ENCODE results near the gene ANKRD45.
"Not testable (repeated sequence)": the region's sequence is repeated elsewhere in the genome, so short reads cannot be mapped to it uniquely, and the experiment has no call there.

ANKRD45 gene

GRCh38 chr1:173603056-173603591 lies 66.5 kb downstream of the ANKRD45 start, which contains the start of gene SLC9C2:
Gene SLC9C2, minus strand, starts transcription at chr1:173603072. Its CDS starts 1,296 bp downstream, at chr1:173601776.
- no peak within 1 kb of the TSS for H3K9ac ChIP-seq (ENCODE audit: low read length)
- H3K4me3 ChIP-seq (ENCODE audit: low read depth, low read length) = no peak within 1 kb of the TSS
- H3K36me3 ChIP-seq (ENCODE audit: control insufficient read depth, insufficient read depth, low read length) = no peaks in the 10 kb centered on the region
- H3K27me3 ChIP-seq (ENCODE audit: control insufficient read depth, insufficient read depth, low read length) = no peaks in the 10 kb centered on the region
- no peaks in the 10 kb centered on the region for H3K9me3 ChIP-seq (ENCODE audit: control insufficient read depth, insufficient read depth, low read depth, low read length)
- H3K4me1 ChIP-seq (ENCODE audit: control insufficient read depth, insufficient read depth, low read length) = no peaks in the 10 kb centered on the region
- no peak within 1 kb of the TSS for H3K27ac ChIP-seq (ENCODE audit: low read depth, low read length)

GRCh38 chr1:173601588-173601987 lies 68.1 kb downstream of the ANKRD45 start:
- no peak overlapping the region for H3K9ac ChIP-seq (ENCODE audit: low read length)
- H3K27me3 ChIP-seq (ENCODE audit: control insufficient read depth, insufficient read depth, low read length) = no peaks in the 10 kb centered on the region
- H3K4me3 ChIP-seq (ENCODE audit: low read depth, low read length) = no peak overlapping the region
- H3K27ac ChIP-seq (ENCODE audit: low read depth, low read length) = no peak overlapping the region
- H3K36me3 ChIP-seq (ENCODE audit: control insufficient read depth, insufficient read depth, low read length) = no peaks in the 10 kb centered on the region
- no peaks in the 10 kb centered on the region for H3K4me1 ChIP-seq (ENCODE audit: control insufficient read depth, insufficient read depth, low read length)
- no peaks in the 10 kb centered on the region for H3K9me3 ChIP-seq (ENCODE audit: control insufficient read depth, insufficient read depth, low read depth, low read length)

GRCh38 chr1:173596097-173596825 lies 73.4 kb downstream of the ANKRD45 start:
- Histone ChIP-seq H3K27ac (ENCODE audit: low read depth, low read length) (no peak overlapping the region), H3K4me3 (ENCODE audit: low read depth, low read length) (no peak overlapping the region), H3K27me3 (ENCODE audit: control insufficient read depth, insufficient read depth, low read length) (no peaks in the 10 kb centered on the region)

GRCh38 chr1:173591138-173591537 lies 78.5 kb downstream of the ANKRD45 start:
- not testable (repeated sequence) for H3K9ac ChIP-seq (ENCODE audit: low read length); H3K4me3 ChIP-seq (ENCODE audit: low read depth, low read length); H3K27me3 ChIP-seq (ENCODE audit: control insufficient read depth, insufficient read depth, low read length); H3K4me1 ChIP-seq (ENCODE audit: control insufficient read depth, insufficient read depth, low read length); H3K9me3 ChIP-seq (ENCODE audit: control insufficient read depth, insufficient read depth, low read depth, low read length); H3K36me3 ChIP-seq (ENCODE audit: control insufficient read depth, insufficient read depth, low read length); H3K27ac ChIP-seq (ENCODE audit: low read depth, low read length)

More at GRCh38 chr1:173596097-173596825, 73.4 kb downstream of the ANKRD45 start:
- Histone ChIP-seq H3K4me1 (ENCODE audit: control insufficient read depth, insufficient read depth, low read length) (no peaks in the 10 kb centered on the region), H3K36me3 (ENCODE audit: control insufficient read depth, insufficient read depth, low read length) (no peaks in the 10 kb centered on the region), H3K9ac (ENCODE audit: low read length) (no peak overlapping the region), H3K9me3 (ENCODE audit: control insufficient read depth, insufficient read depth, low read depth, low read length) (no peaks in the 10 kb centered on the region)

GRCh38 chr1:173590557-173590956 lies 79.1 kb downstream of the ANKRD45 start:
- Histone ChIP-seq H3K27ac (ENCODE audit: low read depth, low read length) (no peak overlapping the region), H3K9me3 (ENCODE audit: control insufficient read depth, insufficient read depth, low read depth, low read length) (no peaks in the 10 kb centered on the region), H3K36me3 (ENCODE audit: control insufficient read depth, insufficient read depth, low read length) (no peaks in the 10 kb centered on the region), H3K4me1 (ENCODE audit: control insufficient read depth, insufficient read depth, low read length) (no peaks in the 10 kb centered on the region), H3K4me3 (ENCODE audit: low read depth, low read length) (no peak overlapping the region), H3K27me3 (ENCODE audit: control insufficient read depth, insufficient read depth, low read length) (no peaks in the 10 kb centered on the region), H3K9ac (ENCODE audit: low read length) (no peak overlapping the region)

GRCh38 chr1:173581383-173582079 lies 88.1 kb downstream of the ANKRD45 start:
- Histone ChIP-seq H3K4me3 (ENCODE audit: low read depth, low read length) (no peak overlapping the region), H3K9me3 (ENCODE audit: control insufficient read depth, insufficient read depth, low read depth, low read length) (no peaks in the 10 kb centered on the region), H3K27me3 (ENCODE audit: control insufficient read depth, insufficient read depth, low read length) (no peaks in the 10 kb centered on the region), H3K36me3 (ENCODE audit: control insufficient read depth, insufficient read depth, low read length) (no peaks in the 10 kb centered on the region), H3K4me1 (ENCODE audit: control insufficient read depth, insufficient read depth, low read length) (no peaks in the 10 kb centered on the region), H3K9ac (ENCODE audit: low read length) (no peak overlapping the region), H3K27ac (ENCODE audit: low read depth, low read length) (no peak overlapping the region)

- H3K27me3 ChIP-seq (ENCODE audit: control insufficient read depth, insufficient read depth, low read length) = no peaks in the 10 kb centered on the region
- H3K4me1 ChIP-seq (ENCODE audit: control insufficient read depth, insufficient read depth, low read length) = no peaks in the 10 kb centered on the region
- H3K27ac ChIP-seq (ENCODE audit: low read depth, low read length) = no peak overlapping the region
- H3K9ac ChIP-seq (ENCODE audit: low read length) = no peak overlapping the region
- H3K4me3 ChIP-seq (ENCODE audit: low read depth, low read length) = no peak overlapping the region
- H3K36me3 ChIP-seq (ENCODE audit: control insufficient read depth, insufficient read depth, low read length) = no peaks in the 10 kb centered on the region
- no peaks in the 10 kb centered on the region for H3K9me3 ChIP-seq (ENCODE audit: control insufficient read depth, insufficient read depth, low read depth, low read length)
Measured at GRCh38 chr1:173580658-173581057, 89.0 kb downstream of the ANKRD45 start.

GRCh38 chr1:173580071-173580470 lies 89.6 kb downstream of the ANKRD45 start:
- no peak overlapping the region for H3K9ac ChIP-seq (ENCODE audit: low read length)
- H3K9me3 ChIP-seq (ENCODE audit: control insufficient read depth, insufficient read depth, low read depth, low read length) = no peaks in the 10 kb centered on the region
- no peaks in the 10 kb centered on the region for H3K27me3 ChIP-seq (ENCODE audit: control insufficient read depth, insufficient read depth, low read length)
- no peaks in the 10 kb centered on the region for H3K36me3 ChIP-seq (ENCODE audit: control insufficient read depth, insufficient read depth, low read length)
- H3K4me3 ChIP-seq (ENCODE audit: low read depth, low read length) = no peak overlapping the region
- H3K4me1 ChIP-seq (ENCODE audit: control insufficient read depth, insufficient read depth, low read length) = no peaks in the 10 kb centered on the region
- no peak overlapping the region for H3K27ac ChIP-seq (ENCODE audit: low read depth, low read length)

GRCh38 chr1:173573596-173573995 lies 96.1 kb downstream of the ANKRD45 start:
- no peaks in the 10 kb centered on the region for H3K4me1 ChIP-seq (ENCODE audit: control insufficient read depth, insufficient read depth, low read length)
- no peak overlapping the region for H3K4me3 ChIP-seq (ENCODE audit: low read depth, low read length)
- H3K27ac ChIP-seq (ENCODE audit: low read depth, low read length) = no peak overlapping the region
- H3K9ac ChIP-seq (ENCODE audit: low read length) = no peak overlapping the region
- no peaks in the 10 kb centered on the region for H3K9me3 ChIP-seq (ENCODE audit: control insufficient read depth, insufficient read depth, low read depth, low read length)
- H3K36me3 ChIP-seq (ENCODE audit: control insufficient read depth, insufficient read depth, low read length) = no peaks in the 10 kb centered on the region
- no peaks in the 10 kb centered on the region for H3K27me3 ChIP-seq (ENCODE audit: control insufficient read depth, insufficient read depth, low read length)

GRCh38 chr1:173572201-173572873 lies 97.3 kb downstream of the ANKRD45 start:
- H3K27me3 ChIP-seq (ENCODE audit: control insufficient read depth, insufficient read depth, low read length) = no peaks in the 10 kb centered on the region
- H3K27ac ChIP-seq (ENCODE audit: low read depth, low read length) = no peak overlapping the region
- H3K36me3 ChIP-seq (ENCODE audit: control insufficient read depth, insufficient read depth, low read length) = no peaks in the 10 kb centered on the region
- H3K9me3 ChIP-seq (ENCODE audit: control insufficient read depth, insufficient read depth, low read depth, low read length) = no peaks in the 10 kb centered on the region
- no peaks in the 10 kb centered on the region for H3K4me1 ChIP-seq (ENCODE audit: control insufficient read depth, insufficient read depth, low read length)
- no peak overlapping the region for H3K4me3 ChIP-seq (ENCODE audit: low read depth, low read length)
- H3K9ac ChIP-seq (ENCODE audit: low read length) = no peak overlapping the region

All from HUES6 (cell line).